ENCODE results near the gene NKAPD1.
"Not testable (repeated sequence)": the region's sequence is repeated elsewhere in the genome, so short reads cannot be mapped to it uniquely, and the experiment has no call there.

Gene NKAPD1

GRCh38 chr11:112073941-112074811 is at the start of gene NKAPD1, which contains the start of gene PIH1D2:
TSS of gene NKAPD1 (plus strand) at chr11:112074299. CDS start at chr11:112075575, 1,276 bp downstream.
TSS of gene PIH1D2 (minus strand) at chr11:112074017. CDS start at chr11:112073174, 843 bp downstream.
- H3K27me3 ChIP-seq (ENCODE audit: control insufficient read depth, insufficient read depth, low read length), result no peaks in the 10 kb centered on the region
- H3K27ac ChIP-seq (ENCODE audit: low read length), result peak within 1 kb of the TSS; percentile 97
- peak within 1 kb of the TSS; percentile 88 for H3K9ac ChIP-seq (ENCODE audit: low read length)
- peaks cover 6% of the 10 kb centered on the region for H3K4me1 ChIP-seq (ENCODE audit: control insufficient read depth, low read depth, low read length)
- peaks cover 3% of the 10 kb centered on the region for H3K36me3 ChIP-seq (ENCODE audit: control insufficient read depth, low read depth, low read length)
- H3K9me3 ChIP-seq (ENCODE audit: control insufficient read depth, low read depth, low read length), result no peaks in the 10 kb centered on the region
- peak within 1 kb of the TSS; percentile 98 for H3K4me3 ChIP-seq (ENCODE audit: low read length)

GRCh38 chr11:112024773-112025678 is 49.1 kb upstream of the NKAPD1 start, which contains the start of gene DLAT:
TSS of gene DLAT (plus strand) at chr11:112025408. CDS start at chr11:112025473, 65 bp downstream.
- Histone ChIP-seq H3K4me1 (ENCODE audit: control insufficient read depth, low read depth, low read length) (peaks cover 5% of the 10 kb centered on the region), H3K36me3 (ENCODE audit: control insufficient read depth, low read depth, low read length) (peaks cover 22% of the 10 kb centered on the region), H3K27ac (ENCODE audit: low read length) (peak within 1 kb of the TSS; percentile 90), H3K27me3 (ENCODE audit: control insufficient read depth, insufficient read depth, low read length) (no peaks in the 10 kb centered on the region), H3K9ac (ENCODE audit: low read length) (peak within 1 kb of the TSS; percentile 93), H3K9me3 (ENCODE audit: control insufficient read depth, low read depth, low read length) (no peaks in the 10 kb centered on the region), H3K4me3 (ENCODE audit: low read length) (peak within 1 kb of the TSS; percentile 99)

GRCh38 chr11:112025707-112026106 is 48.4 kb upstream of the NKAPD1 start:
- Histone ChIP-seq H3K4me3 (ENCODE audit: low read length) (peak overlapping the region; percentile 99), H3K9ac (ENCODE audit: low read length) (peak overlapping the region; percentile 93), H3K36me3 (ENCODE audit: control insufficient read depth, low read depth, low read length) (peaks cover 29% of the 10 kb centered on the region), H3K27ac (ENCODE audit: low read length) (peak overlapping the region; percentile 90), H3K9me3 (ENCODE audit: control insufficient read depth, low read depth, low read length) (no peaks in the 10 kb centered on the region), H3K27me3 (ENCODE audit: control insufficient read depth, insufficient read depth, low read length) (no peaks in the 10 kb centered on the region), H3K4me1 (ENCODE audit: control insufficient read depth, low read depth, low read length) (peaks cover 5% of the 10 kb centered on the region)

GRCh38 chr11:112026784-112027410 is 47.2 kb upstream of the NKAPD1 start:
- H3K4me3 ChIP-seq (ENCODE audit: low read length); H3K9me3 ChIP-seq (ENCODE audit: control insufficient read depth, low read depth, low read length); H3K27me3 ChIP-seq (ENCODE audit: control insufficient read depth, insufficient read depth, low read length); H3K9ac ChIP-seq (ENCODE audit: low read length); H3K4me1 ChIP-seq (ENCODE audit: control insufficient read depth, low read depth, low read length); H3K27ac ChIP-seq (ENCODE audit: low read length): not testable (repeated sequence)
- peaks cover 33% of the 10 kb centered on the region for H3K36me3 ChIP-seq (ENCODE audit: control insufficient read depth, low read depth, low read length)

GRCh38 chr11:112029460-112029859 is 44.6 kb upstream of the NKAPD1 start:
- Histone ChIP-seq H3K27ac (ENCODE audit: low read length) (no peak overlapping the region), H3K9me3 (ENCODE audit: control insufficient read depth, low read depth, low read length) (no peaks in the 10 kb centered on the region), H3K4me1 (ENCODE audit: control insufficient read depth, low read depth, low read length) (no peaks in the 10 kb centered on the region), H3K27me3 (ENCODE audit: control insufficient read depth, insufficient read depth, low read length) (no peaks in the 10 kb centered on the region), H3K9ac (ENCODE audit: low read length) (no peak overlapping the region), H3K36me3 (ENCODE audit: control insufficient read depth, low read depth, low read length) (peaks cover 52% of the 10 kb centered on the region), H3K4me3 (ENCODE audit: low read length) (no peak overlapping the region)

- Histone ChIP-seq H3K9ac (ENCODE audit: low read length) (no peak overlapping the region), H3K27ac (ENCODE audit: low read length) (no peak overlapping the region), H3K27me3 (ENCODE audit: control insufficient read depth, insufficient read depth, low read length) (no peaks in the 10 kb centered on the region), H3K36me3 (ENCODE audit: control insufficient read depth, low read depth, low read length) (peaks cover 67% of the 10 kb centered on the region), H3K9me3 (ENCODE audit: control insufficient read depth, low read depth, low read length) (no peaks in the 10 kb centered on the region), H3K4me3 (ENCODE audit: low read length) (no peak overlapping the region), H3K4me1 (ENCODE audit: control insufficient read depth, low read depth, low read length) (no peaks in the 10 kb centered on the region)
Measured at GRCh38 chr11:112033902-112034301, 40.2 kb upstream of the NKAPD1 start.

- Histone ChIP-seq H3K4me3 (ENCODE audit: low read length) (no peak overlapping the region), H3K27ac (ENCODE audit: low read length) (no peak overlapping the region), H3K4me1 (ENCODE audit: control insufficient read depth, low read depth, low read length) (no peaks in the 10 kb centered on the region), H3K9ac (ENCODE audit: low read length) (no peak overlapping the region), H3K36me3 (ENCODE audit: control insufficient read depth, low read depth, low read length) (peaks cover 71% of the 10 kb centered on the region), H3K27me3 (ENCODE audit: control insufficient read depth, insufficient read depth, low read length) (no peaks in the 10 kb centered on the region), H3K9me3 (ENCODE audit: control insufficient read depth, low read depth, low read length) (no peaks in the 10 kb centered on the region)
Measured at GRCh38 chr11:112037527-112037926, 36.6 kb upstream of the NKAPD1 start.

GRCh38 chr11:112042161-112042960 is 31.7 kb upstream of the NKAPD1 start:
- peaks cover 79% of the 10 kb centered on the region for H3K36me3 ChIP-seq (ENCODE audit: control insufficient read depth, low read depth, low read length)

GRCh38 chr11:112042961-112043304 is 31.2 kb upstream of the NKAPD1 start:
- Histone ChIP-seq H3K4me3 (ENCODE audit: low read length) (no peak overlapping the region), H3K36me3 (ENCODE audit: control insufficient read depth, low read depth, low read length) (peaks cover 73% of the 10 kb centered on the region), H3K27me3 (ENCODE audit: control insufficient read depth, insufficient read depth, low read length) (no peaks in the 10 kb centered on the region), H3K4me1 (ENCODE audit: control insufficient read depth, low read depth, low read length) (no peaks in the 10 kb centered on the region), H3K9ac (ENCODE audit: low read length) (no peak overlapping the region), H3K9me3 (ENCODE audit: control insufficient read depth, low read depth, low read length) (no peaks in the 10 kb centered on the region), H3K27ac (ENCODE audit: low read length) (no peak overlapping the region)

More at GRCh38 chr11:112042161-112042960, 31.7 kb upstream of the NKAPD1 start:
- Histone ChIP-seq H3K4me3 (ENCODE audit: low read length) (no peak overlapping the region), H3K27me3 (ENCODE audit: control insufficient read depth, insufficient read depth, low read length) (no peaks in the 10 kb centered on the region), H3K9ac (ENCODE audit: low read length) (no peak overlapping the region), H3K9me3 (ENCODE audit: control insufficient read depth, low read depth, low read length) (no peaks in the 10 kb centered on the region), H3K4me1 (ENCODE audit: control insufficient read depth, low read depth, low read length) (no peaks in the 10 kb centered on the region), H3K27ac (ENCODE audit: low read length) (no peak overlapping the region)

GRCh38 chr11:112044961-112045360 is 29.1 kb upstream of the NKAPD1 start:
- Histone ChIP-seq H3K9me3 (ENCODE audit: control insufficient read depth, low read depth, low read length) (no peaks in the 10 kb centered on the region), H3K27ac (ENCODE audit: low read length) (no peak overlapping the region), H3K4me1 (ENCODE audit: control insufficient read depth, low read depth, low read length) (no peaks in the 10 kb centered on the region), H3K27me3 (ENCODE audit: control insufficient read depth, insufficient read depth, low read length) (no peaks in the 10 kb centered on the region), H3K9ac (ENCODE audit: low read length) (no peak overlapping the region), H3K36me3 (ENCODE audit: control insufficient read depth, low read depth, low read length) (peaks cover 74% of the 10 kb centered on the region), H3K4me3 (ENCODE audit: low read length) (no peak overlapping the region)
